ENCODE measurements around the gene EIF4EBP2. TPM values are rescaled to one million over a fixed set of nuclear protein-coding genes. Genes with fewer than 3 reads are reported as not detected.

EIF4EBP2 gene
- total and polyA plus RNA-seq, 2 experiments from 2014 or later = 18.2 to 34.8 TPM

DNA sequence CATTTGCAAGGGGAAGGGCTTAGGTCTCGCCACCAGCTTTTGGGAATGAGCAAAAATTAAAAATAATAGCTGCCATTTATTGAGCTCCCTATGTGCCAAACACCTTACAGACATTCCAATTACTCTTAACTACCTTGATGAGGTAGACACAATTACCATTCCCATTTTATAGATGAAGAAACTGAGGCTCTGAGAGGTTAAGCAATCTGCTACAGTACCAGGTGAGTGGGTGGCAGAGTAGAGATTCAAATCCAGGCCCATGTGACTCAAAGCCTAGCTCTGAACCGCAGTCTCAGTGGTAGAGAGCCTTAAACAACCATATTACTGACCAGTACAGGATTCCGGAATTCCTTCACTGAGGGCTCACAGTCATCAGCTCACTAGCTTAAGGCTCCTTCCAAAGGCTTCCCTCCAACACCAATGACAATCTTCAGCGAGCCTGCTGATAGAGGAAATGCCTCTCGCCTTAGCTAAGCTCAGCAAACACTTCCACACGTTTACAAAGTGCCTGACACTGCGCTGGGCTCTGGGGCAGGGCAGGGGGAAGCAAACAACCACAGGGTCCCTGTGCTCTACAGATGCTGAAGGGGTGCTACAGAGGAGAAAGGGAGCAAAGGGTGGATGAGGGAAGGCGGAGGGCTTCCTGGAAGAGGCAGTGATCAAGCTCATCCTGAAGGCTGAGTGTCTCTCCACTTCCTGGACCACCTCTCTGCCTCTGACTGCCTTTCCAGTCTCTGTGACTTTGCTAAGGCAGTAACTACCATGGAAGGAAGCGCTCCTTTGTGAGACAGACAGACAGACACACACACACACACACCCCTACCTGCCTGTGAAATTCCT lies 28.9 kb upstream of the EIF4EBP2 start:
- 84% methylated on average over 8 to 9 of the region's 9 CpGs for WGBS, 2 experiments (ENCODE audit: low coverage in 1 of 2, low lambda C conversion rate in 2 of 2, missing lambda C conversion rate in 2 of 2)
- in situ Hi-C loops (cut with MboI) = no loop called here
- Histone ChIP-seq H3K27ac (no peak overlapping the region), H3K9me3 (ENCODE audit: low read depth) (no peaks in the 10 kb centered on the region), H3K79me2 (ENCODE audit: insufficient read depth) (no peaks in the 10 kb centered on the region), H3K9me2 (ENCODE audit: insufficient read depth) (no peaks in the 10 kb centered on the region), H3K9ac (no peak overlapping the region), H3K27me3 (replicated peaks; ENCODE audit: insufficient read depth) (no peaks in the 10 kb centered on the region), H3K4me1 (ENCODE audit: insufficient read depth) (peaks cover 23% of the 10 kb centered on the region), H3K4me2 (ENCODE audit: unreplicated experiment) (no peak overlapping the region), H3K36me3 (ENCODE audit: low read depth) (no peaks in the 10 kb centered on the region), H4K20me1 (ENCODE audit: insufficient read depth) (no peaks in the 10 kb centered on the region), H3K4me3 (no peak overlapping the region), H3F3A (ENCODE audit: insufficient read depth) (peaks cover 14% of the 10 kb centered on the region), H2AFZ (no peak overlapping the region)
- TF ChIP-seq EZH2 (IDR thresholded peaks at IDR 0.05; ENCODE audit: insufficient read depth, poor library complexity, severe bottlenecking) = no peak
- no peak for TF ChIP-seq EZH2phosphoT487 (IDR thresholded peaks at IDR 0.05; ENCODE audit: insufficient read depth, low read depth)
- peak; percentile 27 for DNase-seq

DNA sequence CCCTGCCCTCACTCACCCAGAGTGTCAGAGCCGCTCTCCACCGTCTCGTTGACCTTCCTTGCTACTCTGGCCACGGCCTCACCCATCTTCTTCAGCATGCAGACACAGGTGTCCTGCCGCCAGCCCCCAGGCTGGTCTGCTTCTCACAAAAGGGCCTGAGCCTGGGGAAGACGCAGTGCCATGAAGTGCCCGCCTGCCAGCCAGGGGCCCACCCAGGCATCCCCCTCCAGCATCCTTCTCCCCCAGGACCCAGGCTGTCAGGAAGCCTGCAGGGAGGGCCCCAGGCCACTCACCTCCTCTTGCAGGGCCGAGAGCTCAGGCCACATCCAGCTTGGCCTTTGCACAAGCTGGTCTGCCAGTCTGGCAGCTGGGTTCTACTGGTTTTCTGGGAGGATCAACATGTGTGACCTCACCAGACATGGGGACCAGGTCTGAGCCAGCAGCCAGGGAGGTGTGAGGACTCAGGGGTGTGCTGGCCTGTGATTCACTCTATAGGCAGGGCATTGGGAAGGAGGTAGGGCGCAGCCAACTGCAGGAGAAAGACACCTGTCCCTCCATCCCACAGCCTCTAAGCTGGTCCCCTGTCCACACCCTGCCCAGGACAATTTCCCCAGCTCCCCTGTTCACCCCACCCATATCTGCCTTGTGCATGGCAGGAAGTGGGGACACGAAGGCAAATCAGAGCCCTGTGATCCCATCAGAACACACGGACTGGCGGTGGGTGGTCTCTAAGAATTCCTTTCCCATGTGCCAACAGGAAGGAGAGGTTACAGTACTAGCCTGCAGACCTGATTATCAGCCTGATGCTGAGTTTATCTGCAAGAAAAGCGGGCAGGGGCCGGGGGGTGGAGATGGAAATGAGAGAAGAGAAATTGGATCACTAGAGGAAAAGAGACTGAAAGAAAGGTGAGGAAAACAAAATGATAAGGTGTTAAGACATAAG lies 27.2 kb upstream of the EIF4EBP2 start:
- WGBS, 2 experiments (ENCODE audit: low coverage in 1 of 2, low lambda C conversion rate in 2 of 2, missing lambda C conversion rate in 2 of 2) = 96 to 99% methylated on average over 14 of the region's 14 CpGs
- no peak for TF ChIP-seq EZH2 (IDR thresholded peaks at IDR 0.05; ENCODE audit: insufficient read depth, poor library complexity, severe bottlenecking)
- no peak for TF ChIP-seq EZH2phosphoT487 (IDR thresholded peaks at IDR 0.05; ENCODE audit: insufficient read depth, low read depth)
- H3F3A ChIP-seq (ENCODE audit: insufficient read depth) = peaks cover 14% of the 10 kb centered on the region
- H3K4me2 ChIP-seq (ENCODE audit: unreplicated experiment) = no peak overlapping the region
- peak; percentile 40 for DNase-seq
- no peak overlapping the region for H3K27ac ChIP-seq
- H4K20me1 ChIP-seq (ENCODE audit: insufficient read depth) = no peaks in the 10 kb centered on the region
- H3K27me3 ChIP-seq (replicated peaks; ENCODE audit: insufficient read depth) = no peaks in the 10 kb centered on the region
- H3K79me2 ChIP-seq (ENCODE audit: insufficient read depth) = no peaks in the 10 kb centered on the region
- H3K9ac ChIP-seq = no peak overlapping the region
- peaks cover 23% of the 10 kb centered on the region for H3K4me1 ChIP-seq (ENCODE audit: insufficient read depth)
- no peak overlapping the region for H2AFZ ChIP-seq
- no peaks in the 10 kb centered on the region for H3K9me3 ChIP-seq (ENCODE audit: low read depth)
- H3K9me2 ChIP-seq (ENCODE audit: insufficient read depth) = no peaks in the 10 kb centered on the region
- in situ Hi-C loops (cut with MboI) = no loop called here
- no peaks in the 10 kb centered on the region for H3K36me3 ChIP-seq (ENCODE audit: low read depth)
- no peak overlapping the region for H3K4me3 ChIP-seq

DNA sequence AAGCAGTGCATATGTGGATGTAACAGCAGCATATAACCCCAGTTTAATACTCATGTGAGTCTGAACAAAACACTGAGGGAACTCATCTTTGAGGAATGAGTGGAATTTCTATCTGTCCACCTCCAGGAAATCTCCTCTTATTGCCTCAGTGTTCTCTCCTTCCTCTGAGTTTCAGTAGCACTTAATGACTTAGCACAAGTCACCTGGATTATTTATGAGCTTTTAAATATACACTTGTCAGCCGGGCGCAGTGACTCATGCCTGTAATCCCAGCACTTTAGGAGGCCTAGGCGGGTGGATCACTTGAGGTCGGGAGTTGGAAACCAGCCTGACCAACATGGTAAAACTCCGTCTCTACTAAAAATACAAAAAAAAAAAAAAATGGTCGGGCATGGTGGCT lies 25.8 kb upstream of the EIF4EBP2 start:
- Histone ChIP-seq H3K27me3 (replicated peaks; ENCODE audit: insufficient read depth) (no peaks in the 10 kb centered on the region), H3K9me3 (ENCODE audit: low read depth) (no peaks in the 10 kb centered on the region), H3K4me2 (ENCODE audit: unreplicated experiment) (peak overlapping the region; percentile 47), H3K9ac (no peak overlapping the region), H3K4me1 (ENCODE audit: insufficient read depth) (peaks cover 23% of the 10 kb centered on the region), H4K20me1 (ENCODE audit: insufficient read depth) (no peaks in the 10 kb centered on the region), H2AFZ (no peak overlapping the region), H3K9me2 (ENCODE audit: insufficient read depth) (no peaks in the 10 kb centered on the region), H3K4me3 (no peak overlapping the region), H3K27ac (peak overlapping the region; percentile 35), H3K36me3 (ENCODE audit: low read depth) (no peaks in the 10 kb centered on the region), H3K79me2 (ENCODE audit: insufficient read depth) (no peaks in the 10 kb centered on the region), H3F3A (ENCODE audit: insufficient read depth) (peaks cover 14% of the 10 kb centered on the region)
- peak; percentile 68; the same call in 1 of the 2 replicates for TF ChIP-seq EZH2phosphoT487 (IDR thresholded peaks at IDR 0.05; ENCODE audit: insufficient read depth, low read depth)
- no peak for TF ChIP-seq EZH2 (IDR thresholded peaks at IDR 0.05; ENCODE audit: insufficient read depth, poor library complexity, severe bottlenecking)
- DNase-seq = peak; percentile 86
- WGBS, 2 experiments (ENCODE audit: low coverage in 1 of 2, low lambda C conversion rate in 2 of 2, missing lambda C conversion rate in 2 of 2) = 5% methylated on average over 6 of the region's 6 CpGs
- in situ Hi-C loops (cut with MboI) = no loop called here

DNA sequence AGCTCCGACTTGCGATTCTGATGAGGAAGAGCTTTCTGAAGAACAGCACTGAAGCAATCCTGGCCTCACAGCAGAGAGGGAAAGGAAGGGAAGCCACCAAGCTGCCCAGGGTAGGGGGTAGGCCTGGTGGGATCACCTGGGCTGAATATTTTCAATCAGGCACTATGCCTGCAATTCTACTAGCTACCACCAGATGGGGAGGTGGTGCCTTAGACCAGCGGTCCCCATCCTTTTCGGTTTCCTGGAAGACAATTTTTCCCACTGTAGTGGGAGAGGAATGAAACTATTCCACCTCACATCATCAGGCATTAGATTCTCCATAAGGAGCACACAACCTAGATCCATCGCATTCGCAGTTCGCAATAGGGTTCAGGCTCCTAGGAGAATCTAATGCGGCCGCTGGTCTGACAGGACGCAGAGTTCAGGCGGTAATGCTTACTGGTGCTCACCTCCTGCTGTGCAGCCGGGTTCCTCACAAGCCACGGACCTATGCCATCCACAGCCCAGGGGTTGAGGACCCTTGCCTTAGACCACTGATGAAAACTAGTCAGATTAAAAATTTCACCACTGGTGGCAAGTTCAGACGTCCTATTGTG lies 24.3 kb upstream of the EIF4EBP2 start:
- Histone ChIP-seq H3K79me2 (ENCODE audit: insufficient read depth) (no peaks in the 10 kb centered on the region), H3K9me3 (ENCODE audit: low read depth) (no peaks in the 10 kb centered on the region), H3K36me3 (ENCODE audit: low read depth) (no peaks in the 10 kb centered on the region), H3K4me2 (ENCODE audit: unreplicated experiment) (no peak overlapping the region), H3K9ac (no peak overlapping the region), H3K27ac (no peak overlapping the region), H3K27me3 (replicated peaks; ENCODE audit: insufficient read depth) (no peaks in the 10 kb centered on the region), H3K4me3 (no peak overlapping the region), H2AFZ (no peak overlapping the region), H3F3A (ENCODE audit: insufficient read depth) (peaks cover 14% of the 10 kb centered on the region), H4K20me1 (ENCODE audit: insufficient read depth) (no peaks in the 10 kb centered on the region), H3K4me1 (ENCODE audit: insufficient read depth) (peaks cover 23% of the 10 kb centered on the region), H3K9me2 (ENCODE audit: insufficient read depth) (no peaks in the 10 kb centered on the region)
- 85 to 87% methylated on average over 14 of the region's 14 CpGs for WGBS, 2 experiments (ENCODE audit: low coverage in 1 of 2, low lambda C conversion rate in 2 of 2, missing lambda C conversion rate in 2 of 2)
- TF ChIP-seq EZH2phosphoT487 (IDR thresholded peaks at IDR 0.05; ENCODE audit: insufficient read depth, low read depth) (no peak), EZH2 (IDR thresholded peaks at IDR 0.05; ENCODE audit: insufficient read depth, poor library complexity, severe bottlenecking) (no peak)
- DNase-seq = no peak
- in situ Hi-C loops (cut with MboI) = no loop called here

All from GM23248 (cell line).